ENCODE measurements around the gene FBXO17.

The FBXO17 gene

GRCh38 chr19:38917516-38917915, 58.0 kb downstream of the FBXO17 start:
- Mint-ChIP-seq H3K27ac (ENCODE audit: low read depth) (no peak overlapping the region), H3K27me3 (no peaks in the 10 kb centered on the region), H3K36me3 (ENCODE audit: insufficient read depth) (no peaks in the 10 kb centered on the region), H3K9me3 (no peaks in the 10 kb centered on the region), H3K4me3 (no peak overlapping the region), H3K4me1 (no peaks in the 10 kb centered on the region)
- ATAC-seq (replicated peaks; ENCODE audit: extremely low read depth, poor library complexity, severe bottlenecking) (no peak), DNase-seq (ENCODE audit: low spot score in 2 of 2) (no peak)

- no peak for ATAC-seq (replicated peaks; ENCODE audit: extremely low read depth, poor library complexity, severe bottlenecking)
Measured at GRCh38 chr19:38915329-38916321, 59.9 kb downstream of the FBXO17 start.

DNA sequence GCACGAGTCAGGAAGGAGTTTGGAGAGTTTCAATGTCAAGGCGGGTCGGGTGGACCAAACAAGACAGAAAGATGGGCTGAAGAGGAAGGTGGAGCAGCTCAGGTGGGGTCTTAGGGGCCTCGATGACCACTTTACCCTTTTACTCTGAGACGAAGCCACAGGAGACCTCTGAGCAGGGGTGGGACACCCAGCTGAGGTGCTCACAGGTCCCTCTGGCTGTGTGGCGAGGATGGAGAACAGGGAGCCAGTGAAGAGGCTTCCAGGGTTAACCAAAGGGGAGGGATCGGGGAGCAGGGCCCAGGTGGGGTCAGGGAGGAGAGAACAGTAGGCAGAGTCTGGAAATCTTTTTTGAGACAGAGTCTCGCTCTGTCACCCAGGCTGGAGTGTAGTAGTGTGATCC, 61.6 kb downstream of the FBXO17 start:
- H3K36me3 Mint-ChIP-seq (ENCODE audit: insufficient read depth): peaks cover under 1% of the 10 kb centered on the region
- H3K4me1 Mint-ChIP-seq: peaks cover 6% of the 10 kb centered on the region
- no peaks in the 10 kb centered on the region for H3K9me3 Mint-ChIP-seq
- ATAC-seq (replicated peaks; ENCODE audit: extremely low read depth, poor library complexity, severe bottlenecking): no peak
- no peaks in the 10 kb centered on the region for H3K27me3 Mint-ChIP-seq
- H3K4me3 Mint-ChIP-seq: no peak overlapping the region
- no peak for DNase-seq (ENCODE audit: low spot score in 2 of 2)
- H3K27ac Mint-ChIP-seq (ENCODE audit: low read depth): no peak overlapping the region

More at GRCh38 chr19:38915329-38916321, 59.9 kb downstream of the FBXO17 start:
- Mint-ChIP-seq H3K4me3 (no peak overlapping the region), H3K36me3 (ENCODE audit: insufficient read depth) (no peaks in the 10 kb centered on the region), H3K9me3 (no peaks in the 10 kb centered on the region), H3K27ac (ENCODE audit: low read depth) (no peak overlapping the region), H3K27me3 (no peaks in the 10 kb centered on the region), H3K4me1 (peaks cover 3% of the 10 kb centered on the region)
- DNase-seq (ENCODE audit: low spot score in 2 of 2): no peak

DNA sequence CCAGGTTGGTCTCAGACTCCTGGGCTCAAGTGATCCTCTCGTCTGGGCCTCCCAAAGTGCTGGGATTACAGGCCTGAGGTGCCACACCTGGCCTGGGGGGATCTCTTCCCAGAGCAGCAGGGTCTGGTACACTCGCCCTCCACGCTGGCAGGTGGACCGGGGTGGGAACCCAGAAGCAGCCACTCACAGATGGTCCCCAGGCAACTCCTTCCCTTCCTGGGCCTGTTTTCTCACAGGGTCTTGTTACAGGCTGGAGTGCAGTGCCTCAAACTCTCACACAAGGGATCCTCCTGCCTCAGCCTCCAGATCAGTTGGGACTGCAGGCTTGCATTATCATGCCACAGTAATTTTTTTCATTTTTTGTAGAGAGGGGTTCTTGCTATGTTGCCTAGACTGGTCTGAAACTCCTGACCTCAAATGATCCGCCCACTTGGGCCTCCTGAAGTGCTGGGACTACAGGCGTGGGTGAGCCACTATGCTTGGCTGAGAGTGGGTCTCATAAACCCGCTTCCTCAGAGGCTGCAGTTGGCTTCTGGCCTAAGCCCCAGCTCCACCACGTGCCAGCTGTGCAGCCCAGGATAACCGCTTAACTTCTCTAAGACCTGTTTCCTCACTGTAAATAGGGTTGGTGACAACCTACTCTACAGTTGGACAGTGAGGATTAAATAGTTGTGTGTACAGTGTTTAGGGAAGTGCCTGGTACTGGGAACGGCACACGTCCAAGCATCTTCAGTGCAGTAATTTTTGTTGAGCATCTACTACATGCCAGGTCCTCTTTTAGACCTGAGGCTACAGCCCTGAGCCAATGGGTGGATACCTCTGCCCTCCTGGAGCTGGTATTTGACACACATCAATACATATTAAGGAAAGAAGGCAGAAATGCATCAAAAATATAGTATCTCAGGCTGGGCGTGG, 62.7 kb downstream of the FBXO17 start:
- DNase-seq (ENCODE audit: low spot score in 2 of 2): no peak
- no peak overlapping the region for H3K27ac Mint-ChIP-seq (ENCODE audit: low read depth)
- no peak for ATAC-seq (replicated peaks; ENCODE audit: extremely low read depth, poor library complexity, severe bottlenecking)
- peaks cover 12% of the 10 kb centered on the region for H3K4me1 Mint-ChIP-seq
- H3K9me3 Mint-ChIP-seq: no peaks in the 10 kb centered on the region
- no peaks in the 10 kb centered on the region for H3K27me3 Mint-ChIP-seq
- H3K4me3 Mint-ChIP-seq: no peak overlapping the region
- peaks cover 8% of the 10 kb centered on the region for H3K36me3 Mint-ChIP-seq (ENCODE audit: insufficient read depth)

DNA sequence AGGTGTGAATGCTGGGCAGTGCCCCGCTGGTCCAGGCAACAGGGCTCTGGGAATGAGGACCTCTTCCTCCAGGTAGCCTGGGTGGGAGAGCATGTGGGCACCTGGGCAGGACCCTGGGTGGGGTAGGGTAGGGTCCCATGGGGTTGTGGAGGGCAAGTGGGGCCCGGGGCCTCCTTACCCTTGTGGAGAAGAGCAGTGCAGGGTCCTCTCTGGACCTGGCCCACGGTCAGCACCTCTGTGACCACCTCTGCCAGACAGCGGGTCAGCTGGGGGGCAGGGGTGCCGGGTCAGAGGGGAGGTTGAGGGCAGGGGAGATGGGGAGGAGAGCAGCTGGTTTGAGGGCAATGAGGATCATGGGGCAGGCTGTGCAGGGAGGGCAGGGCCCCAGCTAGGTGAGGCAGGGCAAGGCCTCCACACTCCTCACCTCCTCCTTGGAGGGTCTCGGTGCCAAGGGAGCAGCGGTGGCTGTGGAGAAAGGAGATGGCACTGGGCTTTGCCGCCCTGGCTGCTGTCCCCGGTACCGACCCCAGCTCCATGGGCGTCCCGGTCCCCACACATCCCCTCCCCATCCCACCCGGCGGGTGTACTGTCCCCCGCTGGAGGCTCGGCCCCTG, 64.0 kb downstream of the FBXO17 start:
- Mint-ChIP-seq H3K9me3 (no peaks in the 10 kb centered on the region), H3K27me3 (no peaks in the 10 kb centered on the region), H3K4me3 (no peak overlapping the region), H3K27ac (ENCODE audit: low read depth) (no peak overlapping the region), H3K36me3 (ENCODE audit: insufficient read depth) (peaks cover 20% of the 10 kb centered on the region), H3K4me1 (peaks cover 17% of the 10 kb centered on the region)
- DNase-seq (ENCODE audit: low spot score in 2 of 2) (no peak), ATAC-seq (replicated peaks; ENCODE audit: extremely low read depth, poor library complexity, severe bottlenecking) (no peak)

DNA sequence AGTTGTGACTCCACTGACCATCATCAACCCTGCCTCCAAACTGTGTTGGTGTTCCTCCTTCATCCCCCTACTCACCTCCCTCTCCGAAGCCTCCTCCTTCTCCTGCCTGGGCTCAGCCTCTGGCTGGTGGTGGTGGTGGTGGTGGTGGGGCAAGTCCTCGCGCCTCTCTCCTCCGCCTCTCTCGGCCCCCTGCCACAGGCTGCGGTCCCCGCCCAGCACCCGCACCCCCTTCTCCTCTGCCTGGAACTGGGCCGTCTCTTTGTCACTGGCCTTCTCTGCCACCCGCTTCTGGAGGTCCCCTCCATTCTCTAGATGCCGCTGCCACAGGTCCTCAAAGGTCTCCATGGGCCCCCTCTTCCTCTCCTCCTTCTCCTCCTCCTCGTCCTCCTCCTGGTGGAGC, 65.1 kb downstream of the FBXO17 start:
- H3K4me1 Mint-ChIP-seq: peaks cover 17% of the 10 kb centered on the region
- ATAC-seq (replicated peaks; ENCODE audit: extremely low read depth, poor library complexity, severe bottlenecking): no peak
- H3K27me3 Mint-ChIP-seq: no peaks in the 10 kb centered on the region
- H3K9me3 Mint-ChIP-seq: no peaks in the 10 kb centered on the region
- H3K36me3 Mint-ChIP-seq (ENCODE audit: insufficient read depth): peaks cover 26% of the 10 kb centered on the region
- no peak for DNase-seq (ENCODE audit: low spot score in 2 of 2)
- no peak overlapping the region for H3K4me3 Mint-ChIP-seq
- peak overlapping the region; percentile 70 for H3K27ac Mint-ChIP-seq (ENCODE audit: low read depth)

DNA sequence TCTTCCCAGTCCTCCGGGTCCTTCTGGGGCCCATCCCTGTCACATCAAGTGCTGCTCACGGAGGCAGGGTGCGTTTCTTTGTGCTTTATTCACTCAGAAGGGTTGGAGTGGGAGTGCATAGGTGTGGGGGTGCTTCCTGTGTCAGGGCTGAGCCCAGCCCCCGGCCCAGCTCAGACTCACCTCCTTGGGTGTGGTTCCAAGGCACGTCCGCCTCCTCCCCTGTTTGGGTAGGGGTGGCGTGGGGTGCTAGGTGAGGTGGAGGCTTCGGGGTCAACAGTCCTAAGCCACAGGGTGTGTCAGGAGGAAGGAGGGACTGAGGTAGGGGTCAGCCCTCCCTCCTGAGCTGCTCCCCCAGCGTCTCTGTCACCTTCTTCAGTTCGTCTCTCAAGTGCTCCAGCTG, 66.6 kb downstream of the FBXO17 start:
- ATAC-seq (replicated peaks; ENCODE audit: extremely low read depth, poor library complexity, severe bottlenecking): no peak
- H3K4me1 Mint-ChIP-seq: peaks cover 26% of the 10 kb centered on the region
- no peaks in the 10 kb centered on the region for H3K27me3 Mint-ChIP-seq
- DNase-seq (ENCODE audit: low spot score in 2 of 2): no peak
- peaks cover 35% of the 10 kb centered on the region for H3K36me3 Mint-ChIP-seq (ENCODE audit: insufficient read depth)
- H3K4me3 Mint-ChIP-seq: no peak overlapping the region
- no peaks in the 10 kb centered on the region for H3K9me3 Mint-ChIP-seq
- H3K27ac Mint-ChIP-seq (ENCODE audit: low read depth): no peak overlapping the region

GRCh38 chr19:38907670-38908069, 67.9 kb downstream of the FBXO17 start:
- peaks cover 26% of the 10 kb centered on the region for H3K4me1 Mint-ChIP-seq
- H3K27me3 Mint-ChIP-seq: no peaks in the 10 kb centered on the region
- peak overlapping the region; percentile 3 for H3K4me3 Mint-ChIP-seq
- peak overlapping the region; percentile 79 for H3K27ac Mint-ChIP-seq (ENCODE audit: low read depth)
- DNase-seq (ENCODE audit: low spot score in 2 of 2) (no peak), ATAC-seq (replicated peaks; ENCODE audit: extremely low read depth, poor library complexity, severe bottlenecking) (no peak)
- no peaks in the 10 kb centered on the region for H3K9me3 Mint-ChIP-seq
- peaks cover 37% of the 10 kb centered on the region for H3K36me3 Mint-ChIP-seq (ENCODE audit: insufficient read depth)

GRCh38 chr19:38907227-38907626, 68.3 kb downstream of the FBXO17 start:
- Mint-ChIP-seq H3K36me3 (ENCODE audit: insufficient read depth) (peaks cover 37% of the 10 kb centered on the region), H3K27ac (ENCODE audit: low read depth) (peak overlapping the region; percentile 79)
- ATAC-seq (replicated peaks; ENCODE audit: extremely low read depth, poor library complexity, severe bottlenecking): no peak

DNA sequence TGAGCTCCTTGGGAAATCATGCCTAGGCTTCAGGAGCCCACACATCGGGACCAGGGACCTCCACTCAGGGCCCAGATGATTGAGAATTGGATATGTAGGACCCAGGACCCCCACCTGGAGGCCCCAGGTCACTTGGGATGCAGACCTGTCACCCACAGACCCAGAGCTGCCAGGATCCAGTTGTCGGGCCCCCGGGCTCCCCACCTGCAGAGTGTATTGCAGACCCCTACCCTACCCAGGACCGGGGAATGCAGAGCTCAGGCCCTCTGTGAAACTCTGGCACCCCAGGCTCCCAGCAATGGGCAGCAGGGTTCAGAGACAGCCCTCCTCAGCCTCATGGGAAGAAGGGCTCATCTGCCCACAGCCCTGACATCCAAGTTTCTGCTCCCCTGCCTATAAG, 69.9 kb downstream of the FBXO17 start:
- Mint-ChIP-seq H3K27me3 (no peaks in the 10 kb centered on the region), H3K4me1 (peaks cover 34% of the 10 kb centered on the region), H3K4me3 (no peak overlapping the region), H3K36me3 (ENCODE audit: insufficient read depth) (peaks cover 37% of the 10 kb centered on the region), H3K27ac (ENCODE audit: low read depth) (no peak overlapping the region), H3K9me3 (no peaks in the 10 kb centered on the region)
- ATAC-seq (replicated peaks; ENCODE audit: extremely low read depth, poor library complexity, severe bottlenecking): no peak
- DNase-seq (ENCODE audit: low spot score in 2 of 2): no peak

More at GRCh38 chr19:38907227-38907626, 68.3 kb downstream of the FBXO17 start:
- H3K4me1 Mint-ChIP-seq: peaks cover 26% of the 10 kb centered on the region
- DNase-seq (ENCODE audit: low spot score in 2 of 2): no peak
- H3K9me3 Mint-ChIP-seq: no peaks in the 10 kb centered on the region
- peak overlapping the region; percentile 3 for H3K4me3 Mint-ChIP-seq
- no peaks in the 10 kb centered on the region for H3K27me3 Mint-ChIP-seq

DNA sequence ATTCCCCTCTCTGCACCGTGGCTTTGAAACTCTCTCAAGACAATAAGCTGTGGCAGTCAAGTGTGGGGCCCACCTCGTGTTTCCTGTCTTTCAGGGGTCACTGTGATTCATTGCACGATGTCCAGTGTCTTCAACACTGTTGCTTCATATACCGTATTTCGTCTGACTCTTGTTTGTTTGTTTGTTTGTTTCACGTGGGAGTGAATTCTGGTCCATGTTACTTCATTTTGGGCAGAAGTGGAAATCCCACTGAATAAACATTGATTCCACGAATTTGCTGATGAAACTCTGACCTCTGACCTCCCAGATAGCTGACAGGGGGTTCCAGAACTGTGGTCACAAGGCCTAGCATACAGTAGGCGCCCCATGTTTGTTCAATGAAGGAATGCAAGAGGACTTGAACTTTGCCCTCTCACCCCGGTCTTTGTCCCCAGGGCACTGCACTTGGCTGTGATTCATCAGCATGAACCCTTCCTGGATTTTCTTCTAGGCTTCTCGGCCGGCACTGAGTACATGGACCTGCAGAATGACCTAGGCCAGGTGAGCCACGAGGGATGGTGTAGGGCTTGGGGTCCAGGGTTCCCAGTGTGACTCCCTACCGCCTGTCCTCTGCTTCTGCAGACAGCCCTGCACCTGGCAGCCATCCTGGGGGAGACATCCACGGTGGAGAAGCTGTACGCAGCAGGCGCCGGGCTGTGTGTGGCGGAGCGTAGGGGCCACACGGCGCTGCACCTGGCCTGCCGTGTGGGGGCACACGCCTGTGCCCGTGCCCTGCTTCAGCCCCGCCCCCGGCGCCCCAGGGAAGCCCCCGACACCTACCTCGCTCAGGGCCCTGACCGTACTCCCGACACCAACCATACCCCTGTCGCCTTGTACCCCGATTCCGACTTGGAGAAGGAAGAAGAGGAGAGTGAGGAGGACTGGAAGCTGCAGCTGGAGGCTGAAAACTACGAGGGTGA, 70.7 kb downstream of the FBXO17 start:
- Mint-ChIP-seq H3K27ac (ENCODE audit: low read depth) (no peak overlapping the region), H3K36me3 (ENCODE audit: insufficient read depth) (peaks cover 40% of the 10 kb centered on the region), H3K4me1 (peaks cover 38% of the 10 kb centered on the region), H3K4me3 (no peak overlapping the region), H3K9me3 (no peaks in the 10 kb centered on the region), H3K27me3 (no peaks in the 10 kb centered on the region)
- DNase-seq (ENCODE audit: low spot score in 2 of 2) (no peak), ATAC-seq (replicated peaks; ENCODE audit: extremely low read depth, poor library complexity, severe bottlenecking) (no peak)

All from central memory CD8-positive, alpha-beta T cell (primary cell).